Measurements from ENCODE around the gene YIPF6.
"Not testable (repeated sequence)": the region's sequence is repeated elsewhere in the genome, so short reads cannot be mapped to it uniquely, and the experiment has no call there.

Gene YIPF6

GRCh38 chrX:68486198-68486597 is 12.7 kb upstream of the YIPF6 start:
- not testable (repeated sequence) for H3K36me3 ChIP-seq (ENCODE audit: control insufficient read depth, low read depth, low read length); H3K9ac ChIP-seq (ENCODE audit: low read length); H3K4me1 ChIP-seq (ENCODE audit: control insufficient read depth, low read depth, low read length); H3K4me3 ChIP-seq (ENCODE audit: low read length); H3K27me3 ChIP-seq (ENCODE audit: control insufficient read depth, insufficient read depth, low read length); H3K9me3 ChIP-seq (ENCODE audit: control insufficient read depth, low read depth, low read length); H3K27ac ChIP-seq (ENCODE audit: low read length)

- no peak overlapping the region for H3K27ac ChIP-seq (ENCODE audit: low read length)
- H3K9ac ChIP-seq (ENCODE audit: low read length): no peak overlapping the region
- H3K27me3 ChIP-seq (ENCODE audit: control insufficient read depth, insufficient read depth, low read length): no peaks in the 10 kb centered on the region
- no peaks in the 10 kb centered on the region for H3K4me1 ChIP-seq (ENCODE audit: control insufficient read depth, low read depth, low read length)
- no peaks in the 10 kb centered on the region for H3K36me3 ChIP-seq (ENCODE audit: control insufficient read depth, low read depth, low read length)
- peaks cover 7% of the 10 kb centered on the region for H3K9me3 ChIP-seq (ENCODE audit: control insufficient read depth, low read depth, low read length)
- H3K4me3 ChIP-seq (ENCODE audit: low read length): no peak overlapping the region
Observed at GRCh38 chrX:68487254-68487653, 11.6 kb upstream of the YIPF6 start.

GRCh38 chrX:68487924-68488323 is 10.9 kb upstream of the YIPF6 start:
- H3K27ac ChIP-seq (ENCODE audit: low read length): no peak overlapping the region
- no peaks in the 10 kb centered on the region for H3K27me3 ChIP-seq (ENCODE audit: control insufficient read depth, insufficient read depth, low read length)

GRCh38 chrX:68488657-68489056 is 10.2 kb upstream of the YIPF6 start:
- no peak overlapping the region for H3K9ac ChIP-seq (ENCODE audit: low read length)
- H3K4me1 ChIP-seq (ENCODE audit: control insufficient read depth, low read depth, low read length): no peaks in the 10 kb centered on the region
- H3K4me3 ChIP-seq (ENCODE audit: low read length): no peak overlapping the region
- peaks cover 7% of the 10 kb centered on the region for H3K9me3 ChIP-seq (ENCODE audit: control insufficient read depth, low read depth, low read length)
- H3K36me3 ChIP-seq (ENCODE audit: control insufficient read depth, low read depth, low read length): no peaks in the 10 kb centered on the region
- no peaks in the 10 kb centered on the region for H3K27me3 ChIP-seq (ENCODE audit: control insufficient read depth, insufficient read depth, low read length)
- no peak overlapping the region for H3K27ac ChIP-seq (ENCODE audit: low read length)

More at GRCh38 chrX:68487924-68488323, 10.9 kb upstream of the YIPF6 start:
- Histone ChIP-seq H3K36me3 (ENCODE audit: control insufficient read depth, low read depth, low read length) (no peaks in the 10 kb centered on the region), H3K4me3 (ENCODE audit: low read length) (no peak overlapping the region), H3K9me3 (ENCODE audit: control insufficient read depth, low read depth, low read length) (peaks cover 7% of the 10 kb centered on the region), H3K9ac (ENCODE audit: low read length) (no peak overlapping the region), H3K4me1 (ENCODE audit: control insufficient read depth, low read depth, low read length) (no peaks in the 10 kb centered on the region)

- no peak overlapping the region for H3K9ac ChIP-seq (ENCODE audit: low read length)
- no peaks in the 10 kb centered on the region for H3K27me3 ChIP-seq (ENCODE audit: control insufficient read depth, insufficient read depth, low read length)
- H3K36me3 ChIP-seq (ENCODE audit: control insufficient read depth, low read depth, low read length): no peaks in the 10 kb centered on the region
- no peak overlapping the region for H3K27ac ChIP-seq (ENCODE audit: low read length)
- peaks cover 7% of the 10 kb centered on the region for H3K9me3 ChIP-seq (ENCODE audit: control insufficient read depth, low read depth, low read length)
- H3K4me1 ChIP-seq (ENCODE audit: control insufficient read depth, low read depth, low read length): no peaks in the 10 kb centered on the region
- no peak overlapping the region for H3K4me3 ChIP-seq (ENCODE audit: low read length)
Observed at GRCh38 chrX:68490644-68491043, 8.2 kb upstream of the YIPF6 start.

GRCh38 chrX:68492583-68492982 is 6.3 kb upstream of the YIPF6 start:
- no peak overlapping the region for H3K27ac ChIP-seq (ENCODE audit: low read length)
- H3K9ac ChIP-seq (ENCODE audit: low read length): no peak overlapping the region
- H3K4me3 ChIP-seq (ENCODE audit: low read length): no peak overlapping the region
- no peaks in the 10 kb centered on the region for H3K36me3 ChIP-seq (ENCODE audit: control insufficient read depth, low read depth, low read length)
- H3K9me3 ChIP-seq (ENCODE audit: control insufficient read depth, low read depth, low read length): peaks cover 9% of the 10 kb centered on the region
- H3K4me1 ChIP-seq (ENCODE audit: control insufficient read depth, low read depth, low read length): no peaks in the 10 kb centered on the region
- H3K27me3 ChIP-seq (ENCODE audit: control insufficient read depth, insufficient read depth, low read length): no peaks in the 10 kb centered on the region

- not testable (repeated sequence) for H3K36me3 ChIP-seq (ENCODE audit: control insufficient read depth, low read depth, low read length); H3K4me1 ChIP-seq (ENCODE audit: control insufficient read depth, low read depth, low read length); H3K27me3 ChIP-seq (ENCODE audit: control insufficient read depth, insufficient read depth, low read length); H3K27ac ChIP-seq (ENCODE audit: low read length); H3K4me3 ChIP-seq (ENCODE audit: low read length); H3K9ac ChIP-seq (ENCODE audit: low read length)
- peaks cover 14% of the 10 kb centered on the region for H3K9me3 ChIP-seq (ENCODE audit: control insufficient read depth, low read depth, low read length)
Observed at GRCh38 chrX:68493776-68494175, 5.1 kb upstream of the YIPF6 start.

GRCh38 chrX:68498044-68498507 is 775 bp upstream of the YIPF6 start:
- Histone ChIP-seq H3K9me3 (ENCODE audit: control insufficient read depth, low read depth, low read length) (peaks cover 22% of the 10 kb centered on the region), H3K9ac (ENCODE audit: low read length) (peak overlapping the region; percentile 92), H3K4me1 (ENCODE audit: control insufficient read depth, low read depth, low read length) (no peaks in the 10 kb centered on the region), H3K27ac (ENCODE audit: low read length) (peak overlapping the region; percentile 87), H3K4me3 (ENCODE audit: low read length) (peak overlapping the region; percentile 96), H3K36me3 (ENCODE audit: control insufficient read depth, low read depth, low read length) (peaks cover 5% of the 10 kb centered on the region), H3K27me3 (ENCODE audit: control insufficient read depth, insufficient read depth, low read length) (no peaks in the 10 kb centered on the region)

- no peaks in the 10 kb centered on the region for H3K4me1 ChIP-seq (ENCODE audit: control insufficient read depth, low read depth, low read length)
- H3K27me3 ChIP-seq (ENCODE audit: control insufficient read depth, insufficient read depth, low read length): no peaks in the 10 kb centered on the region
- H3K4me3 ChIP-seq (ENCODE audit: low read length): peak overlapping the region; percentile 96
- peaks cover 5% of the 10 kb centered on the region for H3K36me3 ChIP-seq (ENCODE audit: control insufficient read depth, low read depth, low read length)
- peak overlapping the region; percentile 92 for H3K27ac ChIP-seq (ENCODE audit: low read length)
- H3K9me3 ChIP-seq (ENCODE audit: control insufficient read depth, low read depth, low read length): peaks cover 22% of the 10 kb centered on the region
- H3K9ac ChIP-seq (ENCODE audit: low read length): peak overlapping the region; percentile 92
Observed at GRCh38 chrX:68499543-68500504, 973 bp downstream of the YIPF6 start.

- H3K36me3 ChIP-seq (ENCODE audit: control insufficient read depth, low read depth, low read length): peaks cover 5% of the 10 kb centered on the region
- H3K4me3 ChIP-seq (ENCODE audit: low read length): no peak overlapping the region
- no peaks in the 10 kb centered on the region for H3K4me1 ChIP-seq (ENCODE audit: control insufficient read depth, low read depth, low read length)
- no peak overlapping the region for H3K9ac ChIP-seq (ENCODE audit: low read length)
- no peak overlapping the region for H3K27ac ChIP-seq (ENCODE audit: low read length)
- peaks cover 14% of the 10 kb centered on the region for H3K9me3 ChIP-seq (ENCODE audit: control insufficient read depth, low read depth, low read length)
- H3K27me3 ChIP-seq (ENCODE audit: control insufficient read depth, insufficient read depth, low read length): no peaks in the 10 kb centered on the region
Observed at GRCh38 chrX:68503836-68504636, 5.2 kb downstream of the YIPF6 start.

GRCh38 chrX:68506649-68507048 is 7.8 kb downstream of the YIPF6 start:
- no peaks in the 10 kb centered on the region for H3K4me1 ChIP-seq (ENCODE audit: control insufficient read depth, low read depth, low read length)
- peaks cover 6% of the 10 kb centered on the region for H3K9me3 ChIP-seq (ENCODE audit: control insufficient read depth, low read depth, low read length)
- no peak overlapping the region for H3K27ac ChIP-seq (ENCODE audit: low read length)
- peaks cover 5% of the 10 kb centered on the region for H3K36me3 ChIP-seq (ENCODE audit: control insufficient read depth, low read depth, low read length)
- no peaks in the 10 kb centered on the region for H3K27me3 ChIP-seq (ENCODE audit: control insufficient read depth, insufficient read depth, low read length)
- no peak overlapping the region for H3K9ac ChIP-seq (ENCODE audit: low read length)
- no peak overlapping the region for H3K4me3 ChIP-seq (ENCODE audit: low read length)
